Measurements from ENCODE around the gene TCHHL1. TPM values are rescaled to one million over a fixed set of nuclear protein-coding genes. Genes with fewer than 3 reads are reported as not detected.

Gene TCHHL1
- total RNA-seq, 1 donor from 2014 or later = not detected

DNA sequence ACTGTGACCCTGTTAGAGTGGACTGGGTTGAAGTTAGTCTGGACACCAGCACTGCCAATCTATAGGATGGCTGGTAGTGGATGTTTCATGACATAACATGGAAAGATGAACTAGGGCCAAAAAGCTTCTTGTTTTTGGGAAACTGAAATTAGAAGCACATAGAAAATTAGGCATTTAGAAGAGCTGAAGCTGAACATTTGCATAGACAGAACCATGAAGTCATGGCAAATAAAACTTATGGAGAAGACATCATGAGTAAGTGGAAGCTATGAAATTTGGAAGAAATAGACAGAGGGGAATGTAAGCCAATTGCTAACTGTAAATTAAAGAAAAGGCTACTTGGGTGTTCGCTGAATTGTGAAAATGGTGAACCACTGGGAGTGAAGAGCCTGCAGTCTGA, 49.4 kb downstream of the TCHHL1 start:
- DNase-seq (ENCODE audit: low read depth) = no peak
- TF ChIP-seq, protein P1, sequence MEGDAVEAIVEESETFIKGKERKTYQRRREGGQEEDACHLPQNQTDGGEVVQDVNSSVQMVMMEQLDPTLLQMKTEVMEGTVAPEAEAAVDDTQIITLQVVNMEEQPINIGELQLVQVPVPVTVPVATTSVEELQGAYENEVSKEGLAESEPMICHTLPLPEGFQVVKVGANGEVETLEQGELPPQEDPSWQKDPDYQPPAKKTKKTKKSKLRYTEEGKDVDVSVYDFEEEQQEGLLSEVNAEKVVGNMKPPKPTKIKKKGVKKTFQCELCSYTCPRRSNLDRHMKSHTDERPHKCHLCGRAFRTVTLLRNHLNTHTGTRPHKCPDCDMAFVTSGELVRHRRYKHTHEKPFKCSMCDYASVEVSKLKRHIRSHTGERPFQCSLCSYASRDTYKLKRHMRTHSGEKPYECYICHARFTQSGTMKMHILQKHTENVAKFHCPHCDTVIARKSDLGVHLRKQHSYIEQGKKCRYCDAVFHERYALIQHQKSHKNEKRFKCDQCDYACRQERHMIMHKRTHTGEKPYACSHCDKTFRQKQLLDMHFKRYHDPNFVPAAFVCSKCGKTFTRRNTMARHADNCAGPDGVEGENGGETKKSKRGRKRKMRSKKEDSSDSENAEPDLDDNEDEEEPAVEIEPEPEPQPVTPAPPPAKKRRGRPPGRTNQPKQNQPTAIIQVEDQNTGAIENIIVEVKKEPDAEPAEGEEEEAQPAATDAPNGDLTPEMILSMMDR (conservative IDR thresholded peaks at IDR 0.05; ENCODE audit: low read depth, low read length) = no peak
- no peak overlapping the region for H3K4me3 ChIP-seq (ENCODE audit: low read depth, low read length)

DNA sequence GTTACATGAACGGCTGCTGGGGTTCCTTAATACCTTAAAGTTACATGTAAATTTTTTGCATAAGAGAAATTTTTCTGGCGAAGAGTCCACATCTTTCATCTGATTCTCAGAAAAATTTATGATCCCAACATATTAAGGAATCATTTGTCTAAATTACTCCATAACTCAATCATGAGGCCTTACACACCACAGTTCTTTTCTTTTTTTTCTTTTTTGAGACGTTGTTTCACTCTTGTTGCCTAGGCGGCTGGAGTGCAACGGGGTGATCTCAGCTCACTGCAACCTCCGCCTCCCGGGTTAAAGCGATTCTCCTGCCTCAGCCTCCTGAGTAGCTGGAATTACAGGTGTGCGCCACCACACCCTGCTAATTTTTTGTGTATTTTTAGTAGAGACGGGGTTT, 50.0 kb downstream of the TCHHL1 start:
- DNase-seq (ENCODE audit: low read depth) = no peak
- TF ChIP-seq, protein P1 (conservative IDR thresholded peaks at IDR 0.05; ENCODE audit: low read depth, low read length) = no peak
- no peak overlapping the region for H3K4me3 ChIP-seq (ENCODE audit: low read depth, low read length)

DNA sequence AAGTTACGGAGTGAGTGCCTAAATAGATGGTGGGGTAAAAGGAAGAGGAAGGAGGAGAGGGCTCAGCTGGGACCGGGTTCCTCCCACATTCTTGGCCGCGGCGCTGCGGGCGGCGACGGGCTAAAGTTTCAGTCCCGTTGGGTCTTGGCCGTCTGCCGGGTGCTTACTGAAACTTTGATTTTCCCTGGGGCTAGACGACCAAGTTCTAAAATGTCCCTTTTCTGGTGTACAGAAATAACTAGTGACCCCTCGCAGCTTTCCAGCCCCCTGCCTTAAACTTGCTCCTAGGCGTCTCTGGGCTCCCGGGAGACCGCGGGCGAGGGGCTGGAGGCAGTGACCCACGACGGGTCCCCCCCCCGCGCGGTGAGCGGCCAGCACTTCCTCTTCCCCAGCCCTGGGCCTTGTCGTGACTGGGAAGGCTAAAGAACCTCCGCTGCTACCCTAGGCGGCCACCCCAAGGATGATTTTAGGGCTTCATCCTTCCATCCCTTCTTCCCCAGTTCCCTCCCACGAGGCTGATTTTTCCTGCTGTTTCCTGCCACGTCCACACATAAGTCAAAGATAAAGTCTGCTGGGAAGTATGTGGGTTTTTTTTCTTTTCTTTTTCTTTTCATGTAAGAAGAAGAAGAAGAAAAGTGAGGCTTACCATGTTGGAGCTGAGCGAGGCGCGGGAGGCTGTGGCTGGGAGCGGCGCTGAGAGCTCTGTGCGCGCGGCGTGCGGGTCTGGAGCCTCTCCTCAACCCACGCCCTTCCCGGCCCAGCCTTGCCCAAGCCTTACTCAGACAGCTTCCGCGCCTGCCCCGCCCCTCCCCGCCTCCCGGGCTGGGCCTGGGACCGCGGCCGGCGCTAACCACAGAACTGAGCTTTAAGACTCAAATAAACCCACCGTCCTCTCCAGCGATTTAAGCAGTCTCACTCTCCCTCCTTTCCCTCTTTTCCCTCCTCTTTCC, 52.3 kb downstream of the TCHHL1 start, which contains the start of gene S100A11:
Gene S100A11 (minus strand): TSS at position 738 of the 950 bp plus-strand sequence. CDS start 89 bp downstream, at position 649.
- H3K4me3 ChIP-seq (ENCODE audit: low read depth, low read length) = peak within 1 kb of the TSS; percentile 77
- DNase-seq (ENCODE audit: low read depth) = no peak
- TF ChIP-seq, protein P1 (conservative IDR thresholded peaks at IDR 0.05; ENCODE audit: low read depth, low read length) = no peak

DNA sequence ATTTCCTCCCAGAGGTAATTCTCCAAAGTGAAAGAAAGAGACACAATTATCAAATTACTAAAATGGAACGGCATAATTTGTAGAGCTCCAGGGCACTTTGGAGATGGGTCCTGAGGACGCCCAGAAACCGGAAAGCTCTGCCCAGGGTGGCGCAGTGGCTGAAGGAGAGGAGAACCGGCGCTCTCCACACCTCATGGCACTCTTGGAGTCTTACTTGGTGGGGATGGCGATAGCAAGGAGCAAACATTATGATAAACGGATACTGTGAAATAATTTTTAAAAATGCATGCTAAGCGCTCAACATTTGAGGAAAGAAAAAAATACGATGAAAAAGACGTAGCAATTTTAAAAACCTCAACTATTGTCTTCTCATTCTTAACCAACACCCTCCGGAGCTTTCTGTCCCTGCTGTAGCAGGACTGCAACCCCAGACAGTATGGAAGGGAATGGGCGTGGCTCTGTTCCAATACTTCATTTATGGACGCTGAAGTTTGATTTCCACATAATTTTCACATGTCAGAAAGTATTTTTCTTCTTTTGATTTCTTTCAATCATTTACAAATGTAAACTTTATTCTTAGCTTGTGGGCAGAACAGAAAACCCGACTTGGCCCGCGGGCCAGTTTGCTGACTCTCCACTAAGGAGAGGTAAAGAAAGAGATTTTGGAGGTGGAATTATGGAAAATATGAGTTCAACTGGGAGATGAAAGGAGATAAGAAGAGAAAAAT, 53.2 kb downstream of the TCHHL1 start:
- no peak for DNase-seq (ENCODE audit: low read depth)
- peak overlapping the region; percentile 77 for H3K4me3 ChIP-seq (ENCODE audit: low read depth, low read length)
- TF ChIP-seq, protein P1 (conservative IDR thresholded peaks at IDR 0.05; ENCODE audit: low read depth, low read length) = no peak

DNA sequence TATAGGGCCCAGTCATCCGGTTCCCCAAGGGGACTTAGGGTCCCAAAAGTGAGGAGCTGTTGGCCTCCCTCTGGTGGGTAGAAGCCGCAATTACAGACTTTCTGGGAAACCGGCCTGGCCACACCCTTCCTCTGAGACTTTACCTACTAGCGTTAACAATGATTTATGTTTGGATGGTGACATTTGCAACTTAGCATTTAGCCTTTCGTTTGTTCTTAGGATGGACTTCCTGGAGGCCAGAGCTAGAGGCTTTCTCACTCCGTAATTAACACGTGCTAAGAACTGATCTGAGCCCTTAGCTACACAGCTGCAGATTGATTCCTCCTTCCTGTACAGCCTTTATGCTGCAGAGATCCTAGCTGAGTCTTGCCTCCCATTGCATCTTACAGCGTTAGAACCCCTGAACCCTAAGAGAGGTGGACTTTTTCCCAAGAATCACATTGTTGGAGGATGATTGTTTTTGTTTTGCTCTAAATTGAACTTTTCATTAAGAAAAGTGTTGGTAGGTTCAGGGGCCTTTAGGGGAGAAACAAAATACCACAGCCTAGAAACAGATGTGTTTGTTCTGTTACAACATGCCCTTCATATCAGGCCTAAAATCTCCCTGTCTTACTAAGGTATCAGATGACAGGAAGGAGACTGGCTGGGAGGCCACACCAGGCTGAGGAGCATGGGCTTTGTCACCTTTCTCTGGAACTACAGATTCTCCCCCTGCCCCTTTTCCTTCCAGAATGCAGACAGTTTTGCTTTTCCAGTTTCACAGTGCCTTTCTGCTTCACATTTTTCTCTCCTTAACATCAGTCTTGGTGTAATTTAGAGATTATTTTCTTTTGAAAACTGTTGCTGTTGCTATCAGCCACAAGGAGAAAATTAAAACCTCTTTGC, 54.0 kb downstream of the TCHHL1 start:
- TF ChIP-seq, protein P1 (conservative IDR thresholded peaks at IDR 0.05; ENCODE audit: low read depth, low read length) = peak; percentile 79
- peak overlapping the region; percentile 77 for H3K4me3 ChIP-seq (ENCODE audit: low read depth, low read length)
- no peak for DNase-seq (ENCODE audit: low read depth)

DNA sequence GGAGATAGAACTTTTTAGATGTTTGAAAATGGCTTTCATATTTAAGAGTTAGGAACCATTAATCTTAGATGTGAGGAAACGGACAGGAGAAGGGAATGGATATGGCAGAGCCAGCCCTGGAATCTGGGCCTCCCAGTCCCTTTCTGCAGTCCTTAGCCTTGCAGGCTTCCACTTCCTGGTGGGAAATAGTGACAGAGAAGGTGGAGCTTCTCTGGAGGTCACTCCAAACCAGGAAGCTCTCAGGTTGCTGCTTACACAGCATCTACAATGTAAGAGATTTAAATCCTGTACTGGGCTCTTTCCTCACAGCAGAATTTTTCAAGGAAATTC, 54.6 kb downstream of the TCHHL1 start:
- H3K4me3 ChIP-seq (ENCODE audit: low read depth, low read length) = peak overlapping the region; percentile 77
- TF ChIP-seq, protein P1 (conservative IDR thresholded peaks at IDR 0.05; ENCODE audit: low read depth, low read length) = no peak
- no peak for DNase-seq (ENCODE audit: low read depth)
